ENCODE results near the gene C5orf63.

Gene C5orf63

DNA sequence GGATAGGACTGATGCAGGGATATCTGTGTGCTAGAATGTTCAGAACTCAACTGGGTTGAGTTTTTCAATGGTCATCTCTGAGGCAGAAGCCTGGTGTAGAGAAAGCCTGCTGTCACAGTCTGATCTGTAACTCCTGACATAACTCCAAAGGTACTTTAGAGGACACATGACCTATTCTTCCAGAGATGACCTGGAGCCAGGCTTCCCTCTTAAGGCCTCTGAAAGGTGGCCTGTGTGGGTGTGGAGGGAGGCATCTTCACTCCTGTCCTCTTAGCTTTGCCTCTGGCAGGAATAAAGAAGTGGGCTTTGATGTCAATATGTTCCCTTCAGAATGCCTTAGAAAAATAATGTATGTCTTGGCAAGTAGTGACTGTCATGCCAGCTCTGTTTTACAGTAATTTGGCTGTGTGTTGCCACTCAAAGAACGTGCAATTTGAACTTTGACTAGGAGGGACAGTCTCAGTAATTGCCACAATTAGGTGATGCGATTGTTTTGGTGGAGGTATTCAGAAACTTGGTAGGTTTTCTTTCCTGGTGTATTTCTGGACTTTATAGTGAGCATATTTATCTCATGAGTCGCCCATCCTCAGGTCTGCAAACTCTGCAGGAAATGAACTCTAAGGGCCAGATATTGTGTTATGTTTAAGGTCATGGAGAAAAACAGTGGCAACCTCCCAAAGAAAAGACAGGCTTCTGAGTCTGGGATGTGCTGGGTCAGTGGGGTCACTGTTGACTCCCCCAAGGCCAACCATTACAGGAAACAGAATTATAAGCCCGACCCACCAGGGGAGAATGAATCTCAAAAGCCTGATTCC, 3.2 kb upstream of the C5orf63 start:
- Histone ChIP-seq H3K27me3 (ENCODE audit: insufficient read depth, low read length, poor library complexity, severe bottlenecking) (no peaks in the 10 kb centered on the region), H3K9me2 (replicated peaks; ENCODE audit: low read depth, low read length) (no peaks in the 10 kb centered on the region), H2AFZ (ENCODE audit: low read length) (no peak overlapping the region), H3K4me1 (ENCODE audit: insufficient read depth, low read length, poor library complexity, severe bottlenecking) (no peaks in the 10 kb centered on the region), H3F3A (ENCODE audit: low read depth) (no peaks in the 10 kb centered on the region), H3K4me2 (ENCODE audit: low read depth, low read length, poor library complexity, severe bottlenecking) (no peak overlapping the region), H3K9me3 (ENCODE audit: insufficient read depth, low read depth, low read length) (no peaks in the 10 kb centered on the region), H4K20me1 (ENCODE audit: insufficient read depth, low read length, poor library complexity, severe bottlenecking) (no peaks in the 10 kb centered on the region), H3K9ac (ENCODE audit: low read depth, low read length, poor library complexity, severe bottlenecking) (no peak overlapping the region), H3K4me3 (ENCODE audit: low read length, poor library complexity, severe bottlenecking) (no peak overlapping the region), H3K36me3 (ENCODE audit: insufficient read depth, low read length) (no peaks in the 10 kb centered on the region), H3K79me2 (ENCODE audit: insufficient read depth, low read length) (no peaks in the 10 kb centered on the region)
- TF ChIP-seq, protein P1, sequence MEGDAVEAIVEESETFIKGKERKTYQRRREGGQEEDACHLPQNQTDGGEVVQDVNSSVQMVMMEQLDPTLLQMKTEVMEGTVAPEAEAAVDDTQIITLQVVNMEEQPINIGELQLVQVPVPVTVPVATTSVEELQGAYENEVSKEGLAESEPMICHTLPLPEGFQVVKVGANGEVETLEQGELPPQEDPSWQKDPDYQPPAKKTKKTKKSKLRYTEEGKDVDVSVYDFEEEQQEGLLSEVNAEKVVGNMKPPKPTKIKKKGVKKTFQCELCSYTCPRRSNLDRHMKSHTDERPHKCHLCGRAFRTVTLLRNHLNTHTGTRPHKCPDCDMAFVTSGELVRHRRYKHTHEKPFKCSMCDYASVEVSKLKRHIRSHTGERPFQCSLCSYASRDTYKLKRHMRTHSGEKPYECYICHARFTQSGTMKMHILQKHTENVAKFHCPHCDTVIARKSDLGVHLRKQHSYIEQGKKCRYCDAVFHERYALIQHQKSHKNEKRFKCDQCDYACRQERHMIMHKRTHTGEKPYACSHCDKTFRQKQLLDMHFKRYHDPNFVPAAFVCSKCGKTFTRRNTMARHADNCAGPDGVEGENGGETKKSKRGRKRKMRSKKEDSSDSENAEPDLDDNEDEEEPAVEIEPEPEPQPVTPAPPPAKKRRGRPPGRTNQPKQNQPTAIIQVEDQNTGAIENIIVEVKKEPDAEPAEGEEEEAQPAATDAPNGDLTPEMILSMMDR (conservative IDR thresholded peaks at IDR 0.05; ENCODE audit: low read length): no peak
- TF ChIP-seq EZH2phosphoT487 (IDR thresholded peaks at IDR 0.05; ENCODE audit: borderline replicate concordance): no peak

- Histone ChIP-seq H3K4me1 (ENCODE audit: insufficient read depth, low read length, poor library complexity, severe bottlenecking) (no peaks in the 10 kb centered on the region), H3K4me3 (ENCODE audit: low read length, poor library complexity, severe bottlenecking) (no peak overlapping the region), H3F3A (ENCODE audit: low read depth) (no peaks in the 10 kb centered on the region), H3K36me3 (ENCODE audit: insufficient read depth, low read length) (no peaks in the 10 kb centered on the region), H3K4me2 (ENCODE audit: low read depth, low read length, poor library complexity, severe bottlenecking) (no peak overlapping the region), H3K27me3 (ENCODE audit: insufficient read depth, low read length, poor library complexity, severe bottlenecking) (no peaks in the 10 kb centered on the region), H3K79me2 (ENCODE audit: insufficient read depth, low read length) (no peaks in the 10 kb centered on the region), H3K9me3 (ENCODE audit: insufficient read depth, low read depth, low read length) (no peaks in the 10 kb centered on the region), H4K20me1 (ENCODE audit: insufficient read depth, low read length, poor library complexity, severe bottlenecking) (no peaks in the 10 kb centered on the region), H2AFZ (ENCODE audit: low read length) (no peak overlapping the region), H3K9me2 (replicated peaks; ENCODE audit: low read depth, low read length) (no peaks in the 10 kb centered on the region), H3K9ac (ENCODE audit: low read depth, low read length, poor library complexity, severe bottlenecking) (no peak overlapping the region)
- TF ChIP-seq EZH2phosphoT487 (IDR thresholded peaks at IDR 0.05; ENCODE audit: borderline replicate concordance): no peak
- TF ChIP-seq, protein P1 (conservative IDR thresholded peaks at IDR 0.05; ENCODE audit: low read length): no peak
Measured at GRCh38 chr5:127074466-127074865, 1.2 kb upstream of the C5orf63 start.

DNA sequence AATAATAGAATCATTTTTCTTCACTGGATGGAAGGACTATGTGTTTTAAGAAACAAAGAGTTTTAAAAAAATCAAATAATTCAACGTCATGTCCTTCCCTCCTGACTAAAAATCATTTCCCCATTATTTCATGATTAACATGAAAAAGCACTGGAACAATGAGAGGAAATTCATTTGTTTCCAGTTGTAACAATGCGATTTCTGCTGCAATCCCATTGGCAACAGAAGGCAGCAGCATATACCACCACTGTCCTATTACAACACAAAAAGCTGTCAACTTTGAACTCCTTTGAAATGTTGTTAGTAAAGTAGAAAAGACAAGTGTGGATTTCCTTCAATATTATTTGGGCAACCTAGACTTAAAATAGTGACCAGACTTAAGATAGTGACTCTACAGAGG, 3.1 kb downstream of the C5orf63 start:
- Histone ChIP-seq H3K4me3 (ENCODE audit: low read length, poor library complexity, severe bottlenecking) (no peak overlapping the region), H3K4me2 (ENCODE audit: low read depth, low read length, poor library complexity, severe bottlenecking) (no peak overlapping the region), H3K9me2 (replicated peaks; ENCODE audit: low read depth, low read length) (no peaks in the 10 kb centered on the region), H3K9ac (ENCODE audit: low read depth, low read length, poor library complexity, severe bottlenecking) (no peak overlapping the region), H4K20me1 (ENCODE audit: insufficient read depth, low read length, poor library complexity, severe bottlenecking) (no peaks in the 10 kb centered on the region), H3K9me3 (ENCODE audit: insufficient read depth, low read depth, low read length) (no peaks in the 10 kb centered on the region), H3K27me3 (ENCODE audit: insufficient read depth, low read length, poor library complexity, severe bottlenecking) (no peaks in the 10 kb centered on the region), H3K36me3 (ENCODE audit: insufficient read depth, low read length) (no peaks in the 10 kb centered on the region), H3K4me1 (ENCODE audit: insufficient read depth, low read length, poor library complexity, severe bottlenecking) (no peaks in the 10 kb centered on the region), H3F3A (ENCODE audit: low read depth) (no peaks in the 10 kb centered on the region), H2AFZ (ENCODE audit: low read length) (no peak overlapping the region), H3K79me2 (ENCODE audit: insufficient read depth, low read length) (no peaks in the 10 kb centered on the region)
- TF ChIP-seq, protein P1 (conservative IDR thresholded peaks at IDR 0.05; ENCODE audit: low read length): no peak
- no peak for TF ChIP-seq EZH2phosphoT487 (IDR thresholded peaks at IDR 0.05; ENCODE audit: borderline replicate concordance)

Data from Loucy (cell line).